Esophagus muscularis mucosa (tissue), 4 donors: ENCODE results near the gene ADAMTS2. TPM values are rescaled to one million over a fixed set of nuclear protein-coding genes. Genes with fewer than 3 reads are reported as not detected.
"Not testable (repeated sequence)": the region's sequence is repeated elsewhere in the genome, so short reads cannot be mapped to it uniquely, and the experiment has no call there.

Source experiments
- DNase-seq: peaks from one replicate; pipeline ENCODE4 v3.0.0-alpha.2; 2017; ENCODE audit errors: extremely low spot score
- H3K27ac ChIP-seq, 4 donors: fragments of 200-600 bp; sonication (generic); replicated peaks in 1 of 4; 1 replicate in 3 of 4; 2 replicates in 1 of 4; pipeline ENCODE4 v1.5.1; 2016 to 2019; ENCODE audit warnings: mild to moderate bottlenecking in 1 of 4
- H3K27me3 ChIP-seq, 4 donors: fragments of 200-600 bp; sonication (generic); one replicate each; pipeline versions ENCODE4 v1.5.1 to v1.6.0; 2016 to 2019
- H3K36me3 ChIP-seq, 4 donors: fragments of 200-600 bp; sonication (generic); one replicate each; pipeline ENCODE4 v1.5.1; 2016 to 2019
- H3K4me1 ChIP-seq, 4 donors: fragments of 200-600 bp; sonication (generic); one replicate each; pipeline ENCODE4 v1.5.1; 2016 to 2019
- H3K4me3 ChIP-seq, 4 donors: fragments of 200-600 bp; sonication (generic); 1 replicate in 2 of 4; 2 replicates in 2 of 4; pipeline ENCODE4 v1.5.1; 2016 to 2019; ENCODE audit warnings: mild to moderate bottlenecking in 4 of 4, moderate library complexity in 1 of 4
- H3K9me3 ChIP-seq, 4 donors: fragments of 200-600 bp; sonication (generic); 1 replicate in 3 of 4; 2 replicates in 1 of 4; pipeline ENCODE4 v1.5.1; 2016 to 2019
- EP300 ChIP-seq: sonication (generic); formaldehyde crosslinking; IDR thresholded peaks from one replicate; pipeline ENCODE4 v1.6.1; 2017; ENCODE audit warnings: antibody characterized with exemption
- POLR2A ChIP-seq: fragments of 450-650 bp; IDR thresholded peaks from one replicate; pipeline ENCODE4 v1.6.1; 2017; ENCODE audit warnings: antibody characterized with exemption, moderate library complexity, mild to moderate bottlenecking, low read depth
- POLR2AphosphoS5 ChIP-seq, 2 donors: sonication (generic); formaldehyde crosslinking; IDR thresholded peaks; one replicate each; pipeline ENCODE4 v1.6.1; 2017; ENCODE audit warnings: antibody characterized with exemption in 2 of 2
- WGBS: methylation state at CpG from one replicate; pipeline ENCODE4 v1.1.5; 2018; 5-methylcytosine and 5-hydroxymethylcytosine counted together
- intact Hi-C: fragments of 100-400 bp; cut with DNase I; formaldehyde crosslinking; loops from one replicate; pipeline ENCODE4 v1.15.1; 2023
- total RNA-seq, 4 donors: library from RNA; depleted of rRNA; stranded (reverse); fragments of >200 nt; gene quantifications; one replicate each; pipeline versions ENCODE4 v1.1.0 to v1.2.1, GENCODE V29; 2016
- TF ChIP-seq, protein P1 (sequence below), 3 experiments: fragments of 200-600 bp in 2 of 3; fragments of 450-650 bp in 1 of 3; sonication (generic) in 2 of 3; IDR thresholded peaks; one replicate each; pipeline ENCODE4 v1.5.1; 2017 to 2019; ENCODE audit warnings: antibody characterized with exemption in 3 of 3, mild to moderate bottlenecking in 2 of 3, moderate library complexity in 1 of 3

The ADAMTS2 gene
- total RNA-seq, 4 donors from 2014 or later: 17.8 to 31.8 (median 21.4) TPM

GRCh38 chr5:179325296-179326031 is 19.8 kb downstream of the ADAMTS2 start:
- H3K27me3 ChIP-seq: peaks cover 0 to 5% (median 0%) of the 10 kb centered on the region in 4 donors
- H3K27ac ChIP-seq: peak overlapping the region; percentile 20 to 65 (median 46)

DNA sequence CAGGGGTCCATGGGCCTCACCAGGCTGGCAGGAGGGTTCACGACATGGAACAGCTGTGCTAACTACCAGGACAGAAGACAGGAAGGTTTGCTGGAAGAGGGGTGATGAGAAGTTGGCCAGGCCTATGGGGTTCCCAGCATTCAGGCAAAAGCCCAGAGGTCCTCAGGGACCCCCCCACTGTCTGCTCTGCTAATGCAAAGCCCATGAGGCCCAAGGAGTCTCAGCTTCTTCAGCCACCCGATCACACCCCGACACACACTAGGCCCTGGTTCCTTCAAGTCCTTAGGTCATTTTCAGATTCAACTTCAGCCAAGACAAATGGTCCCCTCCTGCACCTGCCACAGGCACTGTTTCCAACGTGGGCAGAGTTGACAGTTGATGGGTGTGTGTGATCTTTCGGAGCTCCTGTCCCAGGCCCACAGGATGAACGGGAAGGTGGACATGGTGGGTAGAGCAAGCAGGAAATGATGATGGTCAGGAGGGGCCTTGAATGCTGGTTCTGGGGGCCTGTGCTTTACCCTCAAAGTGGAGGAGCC is 20.4 kb downstream of the ADAMTS2 start:
- TF ChIP-seq POLR2A (no peak), EP300 (no peak), POLR2AphosphoS5 (IDR thresholded peaks at IDR 0.05) (no peak)
- TF ChIP-seq, protein P1, sequence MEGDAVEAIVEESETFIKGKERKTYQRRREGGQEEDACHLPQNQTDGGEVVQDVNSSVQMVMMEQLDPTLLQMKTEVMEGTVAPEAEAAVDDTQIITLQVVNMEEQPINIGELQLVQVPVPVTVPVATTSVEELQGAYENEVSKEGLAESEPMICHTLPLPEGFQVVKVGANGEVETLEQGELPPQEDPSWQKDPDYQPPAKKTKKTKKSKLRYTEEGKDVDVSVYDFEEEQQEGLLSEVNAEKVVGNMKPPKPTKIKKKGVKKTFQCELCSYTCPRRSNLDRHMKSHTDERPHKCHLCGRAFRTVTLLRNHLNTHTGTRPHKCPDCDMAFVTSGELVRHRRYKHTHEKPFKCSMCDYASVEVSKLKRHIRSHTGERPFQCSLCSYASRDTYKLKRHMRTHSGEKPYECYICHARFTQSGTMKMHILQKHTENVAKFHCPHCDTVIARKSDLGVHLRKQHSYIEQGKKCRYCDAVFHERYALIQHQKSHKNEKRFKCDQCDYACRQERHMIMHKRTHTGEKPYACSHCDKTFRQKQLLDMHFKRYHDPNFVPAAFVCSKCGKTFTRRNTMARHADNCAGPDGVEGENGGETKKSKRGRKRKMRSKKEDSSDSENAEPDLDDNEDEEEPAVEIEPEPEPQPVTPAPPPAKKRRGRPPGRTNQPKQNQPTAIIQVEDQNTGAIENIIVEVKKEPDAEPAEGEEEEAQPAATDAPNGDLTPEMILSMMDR (IDR thresholded peaks at IDR 0.05): no peak

More at GRCh38 chr5:179325296-179326031, 19.8 kb downstream of the ADAMTS2 start:
- intact Hi-C loops: no loop called here
- 85% methylated on average over 11 of the region's 28 CpGs for WGBS
- Histone ChIP-seq H3K4me1 (peaks cover 0 to 20% (median 14%) of the 10 kb centered on the region in 4 donors), H3K4me3 (no peak overlapping the region), H3K36me3 (no peaks in the 10 kb centered on the region), H3K9me3 (no peaks in the 10 kb centered on the region)
- no peak for TF ChIP-seq POLR2A
- TF ChIP-seq POLR2AphosphoS5 (IDR thresholded peaks at IDR 0.05): no peak
- TF ChIP-seq, protein P1 (IDR thresholded peaks at IDR 0.05): no peak
- TF ChIP-seq EP300: no peak
- DNase-seq: no peak

GRCh38 chr5:179324316-179324715 is 20.9 kb downstream of the ADAMTS2 start:
- WGBS: 98% methylated on average over 7 of the region's 7 CpGs
- intact Hi-C loops, DNase-seq: not testable (repeated sequence)

More for the DNA sequence above, 20.4 kb downstream of the ADAMTS2 start:
- H3K27ac ChIP-seq: no peak overlapping the region
- no peak for DNase-seq
- H3K4me1 ChIP-seq: peaks cover 0 to 26% (median 16%) of the 10 kb centered on the region in 4 donors
- H3K9me3 ChIP-seq: no peaks in the 10 kb centered on the region
- H3K4me3 ChIP-seq: no peak overlapping the region
- WGBS: 88% methylated on average over 6 of the region's 6 CpGs
- H3K36me3 ChIP-seq: no peaks in the 10 kb centered on the region
- peaks cover 0 to 5% (median 0%) of the 10 kb centered on the region in 4 donors for H3K27me3 ChIP-seq
- intact Hi-C loops: no loop called here

GRCh38 chr5:179323026-179323870 is 22.0 kb downstream of the ADAMTS2 start:
- no peak overlapping the region for H3K4me3 ChIP-seq
- DNase-seq: no peak
- no peak for TF ChIP-seq POLR2AphosphoS5 (IDR thresholded peaks at IDR 0.05)
- TF ChIP-seq EP300: no peak
- TF ChIP-seq POLR2A: no peak
- TF ChIP-seq, protein P1 (IDR thresholded peaks at IDR 0.05): no peak
- H3K27ac ChIP-seq: no peak overlapping the region
- H3K4me1 ChIP-seq: peaks cover 0 to 36% (median 25%) of the 10 kb centered on the region in 4 donors
- 58% methylated on average over 7 of the region's 11 CpGs for WGBS
- intact Hi-C loops: no loop called here
- no peaks in the 10 kb centered on the region for H3K9me3 ChIP-seq
- H3K36me3 ChIP-seq: no peaks in the 10 kb centered on the region
- H3K27me3 ChIP-seq: peaks cover 0 to 5% (median 0%) of the 10 kb centered on the region in 4 donors

More at GRCh38 chr5:179324316-179324715, 20.9 kb downstream of the ADAMTS2 start:
- not testable (repeated sequence) for H3K27ac ChIP-seq, H3K4me3 ChIP-seq, H3K27me3 ChIP-seq, H3K36me3 ChIP-seq, H3K9me3 ChIP-seq
- peaks cover 0 to 31% (median 19%) of the 10 kb centered on the region in 4 donors for H3K4me1 ChIP-seq
